Subcutaneous adipose tissue (tissue), 4 donors: ENCODE results near the gene JARID2. TPM values are rescaled to one million over a fixed set of nuclear protein-coding genes. Genes with fewer than 3 reads are reported as not detected.

Source experiments
- total RNA-seq, 4 donors: library from RNA; depleted of rRNA; stranded (reverse); fragments of >200 nt; gene quantifications; one replicate each; pipeline ENCODE4 v1.1.0, GENCODE V29; 2016
- TF ChIP-seq, protein P1 (sequence below): fragments of 450-650 bp; IDR thresholded peaks from one replicate; pipeline ENCODE4 v1.5.1; 2016; ENCODE audit warnings: low read depth, mild to moderate bottlenecking, control low read depth, antibody characterized with exemption, moderate library complexity

JARID2 gene
- total RNA-seq, result 10 to 100 TPM in 3 of 4 donors, 1 to 10 TPM in 1; 9.8 to 17.2 (median 12.1) TPM

GRCh38 chr6:15245361-15246216, at the start of gene JARID2:
Gene JARID2, plus strand, starts transcription at chr6:15246069. Its CDS starts 471 bp downstream, at chr6:15246540.
- TF ChIP-seq, protein P1, sequence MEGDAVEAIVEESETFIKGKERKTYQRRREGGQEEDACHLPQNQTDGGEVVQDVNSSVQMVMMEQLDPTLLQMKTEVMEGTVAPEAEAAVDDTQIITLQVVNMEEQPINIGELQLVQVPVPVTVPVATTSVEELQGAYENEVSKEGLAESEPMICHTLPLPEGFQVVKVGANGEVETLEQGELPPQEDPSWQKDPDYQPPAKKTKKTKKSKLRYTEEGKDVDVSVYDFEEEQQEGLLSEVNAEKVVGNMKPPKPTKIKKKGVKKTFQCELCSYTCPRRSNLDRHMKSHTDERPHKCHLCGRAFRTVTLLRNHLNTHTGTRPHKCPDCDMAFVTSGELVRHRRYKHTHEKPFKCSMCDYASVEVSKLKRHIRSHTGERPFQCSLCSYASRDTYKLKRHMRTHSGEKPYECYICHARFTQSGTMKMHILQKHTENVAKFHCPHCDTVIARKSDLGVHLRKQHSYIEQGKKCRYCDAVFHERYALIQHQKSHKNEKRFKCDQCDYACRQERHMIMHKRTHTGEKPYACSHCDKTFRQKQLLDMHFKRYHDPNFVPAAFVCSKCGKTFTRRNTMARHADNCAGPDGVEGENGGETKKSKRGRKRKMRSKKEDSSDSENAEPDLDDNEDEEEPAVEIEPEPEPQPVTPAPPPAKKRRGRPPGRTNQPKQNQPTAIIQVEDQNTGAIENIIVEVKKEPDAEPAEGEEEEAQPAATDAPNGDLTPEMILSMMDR, result no peak

- TF ChIP-seq, protein P1, result no peak
Measured at GRCh38 chr6:15200087-15200486, 45.8 kb upstream of the JARID2 start.

DNA sequence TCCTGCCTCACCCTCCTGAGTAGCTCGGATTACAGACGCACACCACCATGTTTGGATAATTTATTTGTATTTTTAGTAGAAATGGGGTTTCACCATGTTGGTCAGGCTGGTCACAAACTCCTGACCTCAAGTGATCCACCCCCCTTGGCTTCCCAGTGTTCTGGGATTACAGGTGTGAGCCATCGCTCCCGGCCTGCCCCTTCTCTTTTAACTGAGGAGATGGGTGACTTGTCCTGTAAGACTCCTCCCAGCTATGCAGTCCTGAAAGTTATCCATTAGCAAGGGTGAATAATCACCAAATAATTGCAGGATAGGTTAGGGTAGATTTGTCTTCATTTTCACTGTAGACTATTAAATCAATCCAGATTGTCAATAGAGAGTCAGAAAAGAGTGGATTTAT, 40.5 kb upstream of the JARID2 start:
- TF ChIP-seq, protein P1, result no peak

DNA sequence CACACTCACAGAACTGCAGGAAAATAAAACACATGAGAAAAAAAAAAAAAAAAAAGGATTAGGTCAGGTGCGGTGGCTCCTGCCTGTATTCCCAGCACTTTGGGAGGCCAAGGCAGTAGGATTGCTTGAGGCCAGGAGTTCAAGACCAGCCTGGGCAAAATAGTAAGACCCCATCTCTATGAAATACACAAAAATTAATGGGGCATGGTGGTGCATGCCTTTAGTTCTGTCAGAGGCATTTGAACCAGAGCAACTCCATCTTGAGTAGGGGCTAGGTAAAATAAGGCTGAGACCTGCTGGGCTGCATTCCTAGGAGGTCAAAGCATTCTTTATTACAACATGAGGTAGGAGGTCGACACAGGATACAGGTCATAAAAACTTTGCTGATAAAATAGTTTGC, 39.0 kb upstream of the JARID2 start:
- TF ChIP-seq, protein P1, result no peak

DNA sequence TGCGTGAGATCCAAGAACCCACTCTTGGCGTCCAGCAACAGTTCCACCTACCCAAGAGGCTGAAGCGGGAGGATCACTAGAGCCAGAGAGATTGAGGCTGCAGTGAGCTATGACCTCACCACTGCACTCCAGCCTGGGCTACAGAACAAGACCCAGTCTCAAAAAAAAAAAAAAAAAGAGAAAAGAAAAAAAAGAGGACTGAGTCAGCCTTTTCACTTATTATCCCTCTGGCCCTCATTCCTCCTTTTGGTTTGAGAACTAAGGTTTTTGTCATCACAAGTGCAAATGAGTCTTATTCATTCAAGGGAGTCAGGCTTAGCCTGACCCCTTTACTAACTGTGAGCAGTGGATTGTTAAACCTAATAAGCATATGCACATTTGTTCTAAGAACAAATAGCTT, 37.9 kb upstream of the JARID2 start:
- TF ChIP-seq, protein P1, result no peak

DNA sequence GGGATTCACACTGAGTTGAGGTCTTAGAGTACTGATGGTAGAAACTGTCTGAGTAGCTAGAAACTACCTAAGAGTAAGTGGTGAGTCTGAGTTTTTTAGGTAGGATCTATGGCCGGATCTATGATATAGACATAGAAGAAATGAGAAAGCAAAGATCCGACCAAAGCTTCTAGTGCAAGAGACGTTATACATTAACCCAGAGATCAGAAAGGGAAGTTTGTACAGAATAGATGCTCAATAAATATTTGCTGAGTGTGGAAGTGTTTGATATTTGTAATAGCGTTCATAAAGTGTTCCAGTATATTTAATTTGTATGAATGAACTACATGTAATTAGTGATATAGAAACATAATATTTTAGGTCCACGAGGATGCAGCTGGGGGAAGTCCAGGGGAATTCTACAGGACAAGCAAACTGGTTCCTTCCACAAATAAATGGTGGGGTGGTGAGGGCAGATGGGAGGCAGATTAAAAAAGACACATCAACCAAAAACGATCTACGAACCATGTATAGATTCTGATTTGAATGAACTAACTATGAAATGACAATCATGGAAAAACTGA, 31.9 kb upstream of the JARID2 start:
- TF ChIP-seq, protein P1, result no peak

GRCh38 chr6:15218401-15218800, 27.5 kb upstream of the JARID2 start:
- TF ChIP-seq, protein P1, result no peak
